HG02970 (cell line): ENCODE data around the gene BMPER.

ENCODE experiments used
- ATAC-seq: cut with Tn5 transposase; IDR thresholded peaks from one replicate; pipeline ENCODE4 v1.9.1; 2021; ENCODE audit warnings: mild to moderate bottlenecking, moderate library complexity, moderate number of reproducible peaks; ENCODE audit not compliant: unreplicated experiment, low FRiP score

BMPER gene

GRCh38 chr7:33905389-33906032, at the start of gene BMPER:
BMPER (plus strand) TSS chr7:33905539; CDS start chr7:33905614, 75 bp downstream.
- no peak for ATAC-seq

GRCh38 chr7:33861947-33862346, 43.4 kb upstream of the BMPER start:
- no peak for ATAC-seq

GRCh38 chr7:33862946-33863814, 42.2 kb upstream of the BMPER start:
- no peak for ATAC-seq

- no peak for ATAC-seq
Observed at GRCh38 chr7:33868166-33868565, 37.2 kb upstream of the BMPER start.

- ATAC-seq: no peak
Observed at GRCh38 chr7:33869176-33869575, 36.2 kb upstream of the BMPER start.

- no peak for ATAC-seq
Observed at GRCh38 chr7:33870120-33870519, 35.2 kb upstream of the BMPER start.

GRCh38 chr7:33872870-33873269, 32.5 kb upstream of the BMPER start:
- no peak for ATAC-seq

GRCh38 chr7:33873518-33873917, 31.8 kb upstream of the BMPER start:
- ATAC-seq: no peak

- ATAC-seq: no peak
Observed at GRCh38 chr7:33873981-33874750, 31.2 kb upstream of the BMPER start.

GRCh38 chr7:33874943-33875342, 30.4 kb upstream of the BMPER start:
- no peak for ATAC-seq

GRCh38 chr7:33876596-33877274, 28.6 kb upstream of the BMPER start:
- ATAC-seq: no peak

GRCh38 chr7:33880787-33881186, 24.6 kb upstream of the BMPER start:
- ATAC-seq: no peak

GRCh38 chr7:33881316-33881715, 24.0 kb upstream of the BMPER start:
- no peak for ATAC-seq

GRCh38 chr7:33882040-33882837, 23.1 kb upstream of the BMPER start:
- no peak for ATAC-seq

- no peak for ATAC-seq
Observed at GRCh38 chr7:33882950-33883670, 22.2 kb upstream of the BMPER start.

- no peak for ATAC-seq
Observed at GRCh38 chr7:33883671-33883965, 21.7 kb upstream of the BMPER start.

- no peak for ATAC-seq
Observed at GRCh38 chr7:33885290-33886148, 19.8 kb upstream of the BMPER start.

- ATAC-seq: no peak
Observed at GRCh38 chr7:33886149-33886623, 19.2 kb upstream of the BMPER start.
